Measurements from ENCODE around the gene PSME2. TPM values are rescaled to one million over a fixed set of nuclear protein-coding genes. Genes with fewer than 3 reads are reported as not detected.

PSME2 gene
- total RNA-seq, 1 experiment from 2014 or later: 142 TPM

- H3K36me3 ChIP-seq (ENCODE audit: control insufficient read depth, insufficient read depth, low read length): peaks cover 3% of the 10 kb centered on the region
- ChIA-PET POLR2A (interaction anchor here (0.6 to 3.2 kb wide), 18 partner anchors 11 to 442 kb away, joined by 3 to 72 read pairs (median 8); partner anchors contain the start of genes CARMIL3, DCAF11, EMC9 and IPO4), CTCF (interaction anchor here (0.6 to 6.4 kb wide), 13 partner anchors 12 to 1017 kb away, joined by 3 to 129 read pairs (median 8); partner anchors contain the start of genes DCAF11, EMC9, IRF9 and NRL)
- intact Hi-C loops (cut with micrococcal nuclease; ENCODE audit: unreplicated experiment): loop anchor here (1.0 kb wide), 1 partner anchor 20 kb away; the partner anchor contains the start of genes DCAF11 and NRL
- H3K9me3 ChIP-seq: no peaks in the 10 kb centered on the region
- H3K36me3 Mint-ChIP-seq (ENCODE audit: insufficient read depth, unreplicated experiment): peaks cover 51% of the 10 kb centered on the region
- H3K4me3 ChIP-seq (ENCODE audit: low read depth, low read length): peak within 1 kb of the TSS; percentile 60
- H3K4me1 Mint-ChIP-seq (ENCODE audit: low read depth, unreplicated experiment): peaks cover 24% of the 10 kb centered on the region
- peak; percentile 98 for DNase-seq
- peak within 1 kb of the TSS; percentile 97 for H3K4me3 Mint-ChIP-seq (ENCODE audit: unreplicated experiment)
- BruUV-seq (replicated peaks): TSS peak; percentile 62
- TF ChIP-seq CTCF (IDR thresholded peaks at IDR 0.05; ENCODE audit: insufficient read depth in 1 of 2, low read depth in 1 of 2, low read length in 1 of 2, severe bottlenecking in 1 of 2, unreplicated experiment in 1 of 2): no peak
- no peaks in the 10 kb centered on the region for H3K27me3 Mint-ChIP-seq (ENCODE audit: insufficient read depth, unreplicated experiment)
- no peaks in the 10 kb centered on the region for H3K9me3 Mint-ChIP-seq (ENCODE audit: unreplicated experiment)
- H3K27me3 ChIP-seq (replicated peaks; ENCODE audit: control insufficient read depth, insufficient read depth, low read length): no peaks in the 10 kb centered on the region
- H3K4me1 ChIP-seq: peaks cover 21% of the 10 kb centered on the region
- peak within 1 kb of the TSS; percentile 99 for H3K27ac Mint-ChIP-seq (ENCODE audit: unreplicated experiment)
These were observed 52.2 kb downstream of the PSME2 start, which contains the start of gene PCK2 for GRCh38 chr14:24093901-24094840. Gene PCK2 (plus strand): TSS chr14:24094311. CDS start chr14:24094406, 95 bp downstream.

Small RNA genes lying within 50 kb of the gene (microRNA-seq; reads per million reads assigned to microRNA genes)
- not detected for gene MIR7703

Other genes with a start within 250 kb of the PSME2 start
- 8.0 and 8.6 TPM in 2 replicates for gene DHRS4, start 192.8 kb downstream of the PSME2 start, total RNA-seq (2022)
- 7.2 and 7.8 TPM in 2 replicates for gene DHRS4L2, start 157.7 kb downstream of the PSME2 start, total RNA-seq (2022)
- 0.88 and 1.00 TPM in 2 replicates for gene CARMIL3, start 94.6 kb downstream of the PSME2 start, total RNA-seq (2022)
- not detected in 2 replicates for gene CPNE6, start 75.0 kb downstream of the PSME2 start, total RNA-seq (2022)
- 132 and 146 TPM in 2 replicates for gene PCK2, start 52.3 kb downstream of the PSME2 start, total RNA-seq (2022)
- 58.1 and 65.9 TPM in 2 replicates for gene DCAF11, start 31.8 kb downstream of the PSME2 start, total RNA-seq (2022)
- 2.1 and 2.3 TPM in 2 replicates for gene NRL, start 31.7 kb downstream of the PSME2 start, total RNA-seq (2022)
- 0.39 and 0.44 TPM in 2 replicates for gene FITM1, start 16.0 kb downstream of the PSME2 start, total RNA-seq (2022)
- gene PSME1, start 10.4 kb downstream of the PSME2 start, total RNA-seq (2022): 130 and 141 TPM in 2 replicates
- gene EMC9, start 5.0 kb downstream of the PSME2 start, total RNA-seq (2022): 31.1 and 32.4 TPM in 2 replicates
- gene RNF31, start 888 bp upstream of the PSME2 start, total RNA-seq (2022): 72.2 and 77.6 TPM in 2 replicates
- 54.1 and 55.4 TPM in 2 replicates for gene IRF9, start 14.7 kb upstream of the PSME2 start, total RNA-seq (2022)
- gene REC8, start 25.5 kb upstream of the PSME2 start, total RNA-seq (2022): 8.4 and 10.6 TPM in 2 replicates
- gene IPO4, start 42.2 kb upstream of the PSME2 start, total RNA-seq (2022): 85.4 and 95.8 TPM in 2 replicates
- gene TM9SF1, start 48.8 kb upstream of the PSME2 start, total RNA-seq (2022): 41.9 and 47.1 TPM in 2 replicates
- gene TSSK4, start 59.1 kb upstream of the PSME2 start, total RNA-seq (2022): not detected in 2 replicates
- gene CHMP4A, start 66.9 kb upstream of the PSME2 start, total RNA-seq (2022): 57.7 and 58.7 TPM in 2 replicates
- 19.6 and 20.5 TPM in 2 replicates for gene MDP1, start 69.5 kb upstream of the PSME2 start, total RNA-seq (2022)
- gene NEDD8, start 85.8 kb upstream of the PSME2 start, total RNA-seq (2022): 210 and 218 TPM in 2 replicates
- 76.9 and 80.1 TPM in 2 replicates for gene GMPR2, start 86.3 kb upstream of the PSME2 start, total RNA-seq (2022)
- 33.4 and 34.4 TPM in 2 replicates for gene TINF2, start 96.0 kb upstream of the PSME2 start, total RNA-seq (2022)
- gene TGM1, start 116.6 kb upstream of the PSME2 start, total RNA-seq (2022): 5.9 and 6.1 TPM in 2 replicates
- gene RABGGTA, start 125.0 kb upstream of the PSME2 start, total RNA-seq (2022): 27.1 and 30.4 TPM in 2 replicates
- 15.6 and 18.1 TPM in 2 replicates for gene DHRS1, start 153.2 kb upstream of the PSME2 start, total RNA-seq (2022)
- 35.1 and 38.3 TPM in 2 replicates for gene NOP9, start 153.2 kb upstream of the PSME2 start, total RNA-seq (2022)
- gene CIDEB, start 161.4 kb upstream of the PSME2 start, total RNA-seq (2022): 3.5 and 7.2 TPM in 2 replicates
- gene LTB4R2, start 163.5 kb upstream of the PSME2 start, total RNA-seq (2022): 10.3 and 12.3 TPM in 2 replicates
- gene LTB4R, start 164.9 kb upstream of the PSME2 start, total RNA-seq (2022): 7.3 and 7.8 TPM in 2 replicates
- 0.57 and 0.60 TPM in 2 replicates for gene ADCY4, start 188.5 kb upstream of the PSME2 start, total RNA-seq (2022)
- gene RIPK3, start 193.4 kb upstream of the PSME2 start, total RNA-seq (2022): 1.5 TPM in 2 replicates
- gene NFATC4, start 221.6 kb upstream of the PSME2 start, total RNA-seq (2022): 0.84 and 0.88 TPM in 2 replicates